Breast epithelium (tissue), 4 donors: Measurements from ENCODE around the gene GUCY1A2. TPM values are rescaled to one million over a fixed set of nuclear protein-coding genes. Genes with fewer than 3 reads are reported as not detected.

Source experiments
- DNase-seq, 2 donors: peaks; one replicate each; pipeline ENCODE4 v3.0.0-alpha.2; 2019; ENCODE audit warnings: low spot score in 2 of 2
- H3K27ac ChIP-seq, 2 donors: fragments of 200-600 bp; sonication (generic) in 1 of 2; one replicate each; pipeline ENCODE4 v1.5.1; 2016 to 2019; ENCODE audit warnings: mild to moderate bottlenecking in 1 of 2
- H3K27me3 ChIP-seq, 2 donors: fragments of 200-600 bp; sonication (generic) in 1 of 2; one replicate each; pipeline versions ENCODE4 v1.5.1 to v1.6.0; 2017 to 2019; ENCODE audit warnings: control low read depth in 1 of 2, mild to moderate bottlenecking in 1 of 2
- H3K36me3 ChIP-seq: fragments of 200-600 bp; one replicate; pipeline ENCODE4 v1.5.1; 2019
- H3K4me1 ChIP-seq, 2 donors: fragments of 200-600 bp; sonication (generic); one replicate each; pipeline ENCODE4 v1.5.1; 2016 to 2019; ENCODE audit warnings: control low read depth in 1 of 2
- H3K4me3 ChIP-seq, 3 donors: fragments of 200-600 bp; sonication (generic); 1 replicate in 2 of 3; 2 replicates in 1 of 3; pipeline ENCODE4 v1.5.1; 2016 to 2019; ENCODE audit warnings: mild to moderate bottlenecking in 3 of 3, moderate library complexity in 2 of 3
- H3K9me3 ChIP-seq, 2 donors: fragments of 200-600 bp; sonication (generic) in 1 of 2; one replicate each; pipeline ENCODE4 v1.5.1; 2016 to 2019; ENCODE audit warnings: control low read depth in 1 of 2
- CTCF ChIP-seq, 3 donors: fragments of 450-650 bp; IDR thresholded peaks; one replicate each; pipeline ENCODE4 v1.5.1; 2016 to 2017; ENCODE audit warnings: antibody characterized with exemption in 3 of 3, mild to moderate bottlenecking in 3 of 3, moderate library complexity in 3 of 3
- POLR2A ChIP-seq: fragments of 450-650 bp; IDR thresholded peaks from one replicate; pipeline ENCODE4 v1.6.1; 2016; ENCODE audit warnings: antibody characterized with exemption, mild to moderate bottlenecking, moderate library complexity
- POLR2AphosphoS5 ChIP-seq, 3 donors: sonication (generic); formaldehyde crosslinking; IDR thresholded peaks; one replicate each; pipeline ENCODE4 v1.6.1; 2017; ENCODE audit warnings: antibody characterized with exemption in 3 of 3
- intact Hi-C: fragments of 100-400 bp; cut with DNase I; formaldehyde crosslinking; loops from one replicate; pipeline ENCODE4 v1.15.1; 2023; ENCODE audit warnings: low total_unique reads
- total RNA-seq, 3 donors: library from RNA; depleted of rRNA; stranded (reverse); fragments of >200 nt; gene quantifications; one replicate each; pipeline ENCODE4 v1.1.0, GENCODE V29; 2016

The GUCY1A2 gene
- total RNA-seq, 3 donors from 2014 or later, result 3.2 to 5.3 (median 4.9) TPM

- no peaks in the 10 kb centered on the region for H3K36me3 ChIP-seq
- no peaks in the 10 kb centered on the region for H3K9me3 ChIP-seq
- TF ChIP-seq CTCF (IDR thresholded peaks at IDR 0.05) (no peak), POLR2AphosphoS5 (IDR thresholded peaks at IDR 0.05) (no peak), POLR2A (no peak)
- no peaks in the 10 kb centered on the region for H3K27me3 ChIP-seq
- no peaks in the 10 kb centered on the region for H3K4me1 ChIP-seq
- DNase-seq, result no peak
- no peak overlapping the region for H3K27ac ChIP-seq
- no peak overlapping the region for H3K4me3 ChIP-seq
- intact Hi-C loops, result no loop called here
Observed at GRCh38 chr11:106694501-106694900, 323.8 kb downstream of the GUCY1A2 start.

GRCh38 chr11:106691807-106692365 lies 326.4 kb downstream of the GUCY1A2 start:
- no peak overlapping the region for H3K4me3 ChIP-seq
- intact Hi-C loops, result no loop called here
- DNase-seq, result no peak
- TF ChIP-seq CTCF (IDR thresholded peaks at IDR 0.05), result no peak
- no peak for TF ChIP-seq POLR2A
- TF ChIP-seq POLR2AphosphoS5 (IDR thresholded peaks at IDR 0.05), result no peak
- no peak overlapping the region for H3K27ac ChIP-seq
- H3K9me3 ChIP-seq, result no peaks in the 10 kb centered on the region
- no peaks in the 10 kb centered on the region for H3K4me1 ChIP-seq
- no peaks in the 10 kb centered on the region for H3K36me3 ChIP-seq
- no peaks in the 10 kb centered on the region for H3K27me3 ChIP-seq

- H3K36me3 ChIP-seq, result no peaks in the 10 kb centered on the region
- intact Hi-C loops, result no loop called here
- H3K27ac ChIP-seq, result no peak overlapping the region
- no peak overlapping the region for H3K4me3 ChIP-seq
- no peaks in the 10 kb centered on the region for H3K4me1 ChIP-seq
- H3K9me3 ChIP-seq, result no peaks in the 10 kb centered on the region
- TF ChIP-seq POLR2AphosphoS5 (IDR thresholded peaks at IDR 0.05), result no peak
- DNase-seq, result no peak
- H3K27me3 ChIP-seq, result no peaks in the 10 kb centered on the region
Observed at GRCh38 chr11:106690923-106691322, 327.4 kb downstream of the GUCY1A2 start.

GRCh38 chr11:106684944-106685343 lies 333.3 kb downstream of the GUCY1A2 start:
- DNase-seq, result no peak
- no peak overlapping the region for H3K27ac ChIP-seq
- intact Hi-C loops, result no loop called here
- no peaks in the 10 kb centered on the region for H3K36me3 ChIP-seq
- no peak for TF ChIP-seq POLR2AphosphoS5 (IDR thresholded peaks at IDR 0.05)
- no peak for TF ChIP-seq CTCF (IDR thresholded peaks at IDR 0.05)
- TF ChIP-seq POLR2A, result no peak
- no peaks in the 10 kb centered on the region for H3K27me3 ChIP-seq
- no peaks in the 10 kb centered on the region for H3K4me1 ChIP-seq
- no peak overlapping the region for H3K4me3 ChIP-seq
- H3K9me3 ChIP-seq, result no peaks in the 10 kb centered on the region

GRCh38 chr11:106683435-106683834 lies 334.8 kb downstream of the GUCY1A2 start:
- no peaks in the 10 kb centered on the region for H3K4me1 ChIP-seq
- H3K9me3 ChIP-seq, result no peaks in the 10 kb centered on the region
- H3K27me3 ChIP-seq, result no peaks in the 10 kb centered on the region
- intact Hi-C loops, result no loop called here
- TF ChIP-seq CTCF (IDR thresholded peaks at IDR 0.05) (no peak), POLR2AphosphoS5 (IDR thresholded peaks at IDR 0.05) (no peak), POLR2A (no peak)
- H3K36me3 ChIP-seq, result no peaks in the 10 kb centered on the region
- no peak for DNase-seq
- no peak overlapping the region for H3K27ac ChIP-seq
- H3K4me3 ChIP-seq, result no peak overlapping the region

- no peaks in the 10 kb centered on the region for H3K27me3 ChIP-seq
- no peaks in the 10 kb centered on the region for H3K36me3 ChIP-seq
- H3K4me1 ChIP-seq, result no peaks in the 10 kb centered on the region
- no peak overlapping the region for H3K4me3 ChIP-seq
- intact Hi-C loops, result no loop called here
- no peaks in the 10 kb centered on the region for H3K9me3 ChIP-seq
- no peak for DNase-seq
- no peak for TF ChIP-seq CTCF (IDR thresholded peaks at IDR 0.05)
- TF ChIP-seq POLR2AphosphoS5 (IDR thresholded peaks at IDR 0.05), result no peak
- TF ChIP-seq POLR2A, result no peak
- H3K27ac ChIP-seq, result no peak overlapping the region
Observed at GRCh38 chr11:106681435-106681834, 336.8 kb downstream of the GUCY1A2 start.
